ENCODE results near the gene TSPEAR.

The TSPEAR gene

GRCh38 chr21:44456214-44456914 lies 255.0 kb downstream of the TSPEAR start:
- no peak for DNase-seq

- DNase-seq: peak; percentile 53
Measured at GRCh38 chr21:44455524-44456213, 255.7 kb downstream of the TSPEAR start.

GRCh38 chr21:44454747-44455523 lies 256.4 kb downstream of the TSPEAR start, which contains the start of gene LRRC3:
TSS of gene LRRC3 (plus strand) at chr21:44455510. CDS start at chr21:44456645, 1,135 bp downstream.
- peak; percentile 91 for DNase-seq

- no peak for DNase-seq
Measured at GRCh38 chr21:44454058-44454457, 257.3 kb downstream of the TSPEAR start.

- DNase-seq: no peak
Measured at GRCh38 chr21:44453120-44453519, 258.3 kb downstream of the TSPEAR start.

GRCh38 chr21:44450999-44451398 lies 260.4 kb downstream of the TSPEAR start:
- no peak for DNase-seq

GRCh38 chr21:44450402-44450801 lies 261.0 kb downstream of the TSPEAR start:
- DNase-seq: no peak

- DNase-seq: no peak
Measured at GRCh38 chr21:44449473-44450363, 261.7 kb downstream of the TSPEAR start.

- DNase-seq: no peak
Measured at GRCh38 chr21:44448651-44449131, 262.7 kb downstream of the TSPEAR start.
